GM19438 (cell line): Measurements from ENCODE around the gene PDHA1.

Experiments
- ATAC-seq: cut with Tn5 transposase; IDR thresholded peaks from one replicate; pipeline ENCODE4 v1.9.1; 2021; ENCODE audit warnings: low read depth; ENCODE audit not compliant: unreplicated experiment

Gene PDHA1

GRCh38 chrX:19343535-19344408 lies at the start of gene PDHA1:
Gene PDHA1, plus strand, starts transcription at chrX:19343927. Its CDS starts 111 bp downstream, at chrX:19344038.
- ATAC-seq = peak; percentile 97

- ATAC-seq = no peak
Observed at GRCh38 chrX:19303256-19303880, 40.4 kb upstream of the PDHA1 start.

DNA sequence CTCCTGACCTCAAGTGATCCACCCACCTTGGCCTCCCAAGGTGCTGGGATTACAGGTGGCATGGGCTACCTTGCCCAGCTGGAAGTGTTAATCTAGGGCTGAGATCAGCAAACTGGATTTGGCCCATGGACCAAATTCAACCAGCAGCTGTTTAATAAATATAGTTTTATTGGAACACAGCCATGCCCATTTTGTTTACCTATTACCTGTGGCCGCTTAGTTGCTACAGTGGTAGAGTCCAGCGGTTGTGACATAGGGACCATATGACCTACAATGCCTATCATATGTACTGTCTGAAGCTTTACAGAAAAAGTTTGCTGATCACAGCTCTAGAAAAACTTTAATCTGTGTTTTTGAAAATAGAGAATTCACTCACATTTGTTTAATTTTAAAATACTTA lies 17.2 kb upstream of the PDHA1 start:
- ATAC-seq = no peak

- no peak for ATAC-seq
Observed at GRCh38 chrX:19331831-19332230, 11.9 kb upstream of the PDHA1 start.

DNA sequence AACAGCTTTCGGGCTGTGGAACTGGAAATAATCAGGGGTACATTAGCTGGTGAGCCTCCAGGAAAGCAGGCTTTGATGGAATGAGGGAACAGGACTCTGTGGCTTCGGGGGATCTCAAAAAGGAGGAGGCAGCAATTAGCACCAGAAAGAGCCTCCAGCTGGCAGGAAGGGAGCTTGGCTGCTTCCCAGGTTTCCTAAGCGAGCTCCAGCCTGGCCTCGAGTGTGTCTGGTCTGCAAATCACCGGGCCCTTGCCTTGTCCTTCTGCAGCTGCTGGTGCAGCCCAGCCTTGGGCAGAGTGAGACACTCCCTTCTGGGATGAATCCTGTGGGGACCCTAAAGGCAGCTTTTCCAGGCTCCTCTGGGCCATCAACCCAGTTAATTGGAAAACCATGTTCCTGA lies 10.7 kb upstream of the PDHA1 start:
- ATAC-seq = no peak

- ATAC-seq = no peak
Observed at GRCh38 chrX:19334945-19335626, 8.6 kb upstream of the PDHA1 start.

DNA sequence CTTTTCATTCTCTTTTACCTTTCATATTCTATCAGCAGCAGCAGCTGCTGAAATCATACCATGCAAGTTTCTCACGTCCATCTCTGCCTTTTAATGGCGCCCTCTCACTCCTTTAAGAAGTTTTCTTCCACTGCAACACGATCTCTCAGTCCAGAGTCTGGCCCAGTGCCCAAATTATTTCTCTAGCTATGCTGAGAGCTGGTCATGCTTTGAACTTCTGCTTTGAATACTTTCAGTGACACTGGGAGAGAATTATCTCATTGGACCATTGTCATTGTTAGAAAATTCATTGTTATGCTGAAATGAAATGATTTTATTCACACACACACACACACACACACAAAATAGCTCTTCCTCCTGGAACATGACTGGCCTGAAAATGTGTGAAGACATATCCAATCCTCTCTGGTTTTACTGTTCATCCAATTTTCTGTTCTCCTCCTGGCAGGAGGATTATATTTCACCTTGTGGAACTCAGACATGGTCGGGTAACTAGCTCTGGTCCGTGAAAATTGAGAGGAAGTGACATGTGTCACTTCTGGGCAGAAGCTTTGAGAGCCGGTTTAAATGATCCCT lies 1.3 kb upstream of the PDHA1 start:
- no peak for ATAC-seq

DNA sequence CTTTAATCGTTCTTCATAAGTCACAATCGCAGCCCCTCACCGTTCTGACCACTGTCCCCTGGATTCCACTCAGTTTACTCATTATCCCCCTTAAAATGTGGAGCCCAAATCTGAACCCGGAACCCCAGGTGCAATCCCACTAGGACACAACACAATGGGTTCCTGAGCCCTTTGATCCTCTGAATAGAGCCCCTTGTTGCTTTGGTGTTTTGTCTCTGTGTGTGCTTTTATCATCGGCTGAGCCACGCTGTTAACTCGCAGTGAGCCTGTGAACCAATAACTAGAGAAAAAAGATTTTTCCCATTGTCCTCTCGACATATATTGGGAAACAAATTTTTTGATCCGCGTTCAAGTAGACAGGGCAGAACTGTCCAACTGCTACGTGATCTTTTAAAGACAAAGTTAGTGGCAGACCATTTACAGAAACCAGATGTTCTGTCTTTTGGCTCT lies 617 bp upstream of the PDHA1 start:
- ATAC-seq = no peak

GRCh38 chrX:19344661-19345060 lies 934 bp downstream of the PDHA1 start:
- ATAC-seq = no peak

DNA sequence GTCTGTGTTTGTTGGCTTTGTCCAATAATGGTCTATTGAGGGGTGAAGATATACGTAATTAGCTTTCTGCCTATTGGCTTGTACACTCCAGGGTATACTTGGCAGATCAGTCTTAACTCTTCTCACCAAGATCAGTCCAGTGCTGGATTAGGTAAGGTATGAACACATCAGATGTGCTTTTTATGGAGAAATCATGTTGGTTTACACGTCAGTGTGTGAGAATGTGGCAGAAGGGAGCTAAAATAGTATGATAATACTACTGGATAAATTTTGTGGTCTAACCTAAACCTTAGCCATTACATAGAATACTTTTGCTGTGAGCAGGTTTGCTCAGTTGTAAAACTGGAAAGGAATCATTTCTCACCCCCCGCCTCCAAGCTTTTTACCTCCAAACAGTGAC lies 4.2 kb downstream of the PDHA1 start:
- no peak for ATAC-seq

DNA sequence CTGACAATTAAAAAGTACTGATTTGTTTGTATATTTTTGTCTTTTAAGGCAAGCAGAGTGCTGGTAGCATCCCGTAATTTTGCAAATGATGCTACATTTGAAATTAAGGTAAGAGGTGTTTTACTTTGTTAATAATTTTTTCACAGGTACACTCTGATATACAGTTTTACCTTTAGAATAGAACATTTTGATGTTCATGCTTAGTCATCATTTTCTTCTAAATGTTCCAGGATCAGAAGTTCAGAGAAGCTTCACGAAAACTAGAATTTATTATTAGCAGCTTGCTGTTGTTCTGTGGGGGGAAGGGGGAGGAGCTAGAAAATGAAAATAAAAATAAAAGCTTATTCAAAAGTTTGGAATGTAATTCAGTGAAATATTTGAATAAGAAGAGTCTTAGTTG lies 5.5 kb downstream of the PDHA1 start:
- ATAC-seq = no peak

- ATAC-seq = peak; percentile 87
Observed at GRCh38 chrX:19350941-19351384, 7.2 kb downstream of the PDHA1 start.

GRCh38 chrX:19354625-19355024 lies 10.9 kb downstream of the PDHA1 start:
- no peak for ATAC-seq

DNA sequence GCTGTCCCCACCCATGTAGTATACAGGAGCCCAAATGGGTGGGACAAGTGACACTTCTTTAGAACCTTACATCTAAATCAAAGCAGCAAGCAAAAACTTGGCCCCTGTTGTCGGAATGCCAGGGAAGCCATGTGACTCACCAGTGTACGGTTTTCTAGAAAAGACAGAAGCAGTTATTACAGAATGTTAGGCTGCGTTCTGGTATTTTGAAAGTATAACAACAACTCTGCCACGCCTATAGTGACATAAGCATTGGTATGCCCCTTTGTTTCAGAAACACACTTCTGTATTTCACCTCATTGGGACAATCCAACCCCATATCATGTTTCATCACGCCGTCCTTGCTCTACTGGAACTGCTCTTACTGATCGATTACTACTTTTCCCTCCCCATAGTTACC lies 14.8 kb downstream of the PDHA1 start:
- no peak for ATAC-seq

- no peak for ATAC-seq
Observed at GRCh38 chrX:19360903-19361302, 17.2 kb downstream of the PDHA1 start.

DNA sequence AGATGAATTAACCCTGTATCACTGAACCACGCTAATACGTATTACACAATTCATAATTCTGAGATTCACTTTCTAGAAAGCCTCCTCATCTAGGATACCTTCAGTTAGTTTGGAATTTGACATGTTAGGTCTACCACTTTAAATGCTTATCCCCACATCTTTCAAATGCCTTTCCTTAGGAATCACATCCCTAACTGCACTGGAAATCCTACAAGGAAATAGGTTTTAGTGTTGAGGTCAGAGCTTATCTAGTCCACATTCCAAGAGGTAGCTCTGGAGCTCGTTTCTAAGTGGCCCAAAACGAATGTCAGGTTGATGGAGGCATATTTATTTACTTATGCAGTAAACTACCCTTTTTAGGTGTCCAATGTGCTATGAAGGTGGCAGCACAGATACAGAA lies 18.0 kb downstream of the PDHA1 start:
- no peak for ATAC-seq

DNA sequence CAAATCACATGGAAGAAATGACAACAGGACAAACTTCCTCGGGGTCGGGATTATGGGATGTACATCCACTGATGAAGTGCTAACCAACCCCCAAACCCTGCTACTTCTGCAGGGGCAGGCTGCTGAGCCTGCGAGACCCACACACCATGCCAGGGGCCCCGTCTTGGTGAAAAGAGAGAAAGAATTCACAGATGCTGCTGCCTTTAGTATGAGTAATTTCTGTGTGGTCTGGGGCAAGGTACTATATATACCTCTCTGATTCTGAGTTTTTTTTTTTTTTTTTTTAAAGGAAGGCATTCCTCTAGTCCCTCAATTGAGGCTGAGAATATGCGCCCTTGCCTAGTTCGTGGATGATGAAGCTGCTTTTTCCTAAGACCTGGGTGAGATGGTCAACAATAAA lies 24.8 kb downstream of the PDHA1 start:
- no peak for ATAC-seq

- ATAC-seq = no peak
Observed at GRCh38 chrX:19370061-19370460, 26.3 kb downstream of the PDHA1 start.

- peak; percentile 79 for ATAC-seq
Observed at GRCh38 chrX:19372170-19372546, 28.4 kb downstream of the PDHA1 start.

DNA sequence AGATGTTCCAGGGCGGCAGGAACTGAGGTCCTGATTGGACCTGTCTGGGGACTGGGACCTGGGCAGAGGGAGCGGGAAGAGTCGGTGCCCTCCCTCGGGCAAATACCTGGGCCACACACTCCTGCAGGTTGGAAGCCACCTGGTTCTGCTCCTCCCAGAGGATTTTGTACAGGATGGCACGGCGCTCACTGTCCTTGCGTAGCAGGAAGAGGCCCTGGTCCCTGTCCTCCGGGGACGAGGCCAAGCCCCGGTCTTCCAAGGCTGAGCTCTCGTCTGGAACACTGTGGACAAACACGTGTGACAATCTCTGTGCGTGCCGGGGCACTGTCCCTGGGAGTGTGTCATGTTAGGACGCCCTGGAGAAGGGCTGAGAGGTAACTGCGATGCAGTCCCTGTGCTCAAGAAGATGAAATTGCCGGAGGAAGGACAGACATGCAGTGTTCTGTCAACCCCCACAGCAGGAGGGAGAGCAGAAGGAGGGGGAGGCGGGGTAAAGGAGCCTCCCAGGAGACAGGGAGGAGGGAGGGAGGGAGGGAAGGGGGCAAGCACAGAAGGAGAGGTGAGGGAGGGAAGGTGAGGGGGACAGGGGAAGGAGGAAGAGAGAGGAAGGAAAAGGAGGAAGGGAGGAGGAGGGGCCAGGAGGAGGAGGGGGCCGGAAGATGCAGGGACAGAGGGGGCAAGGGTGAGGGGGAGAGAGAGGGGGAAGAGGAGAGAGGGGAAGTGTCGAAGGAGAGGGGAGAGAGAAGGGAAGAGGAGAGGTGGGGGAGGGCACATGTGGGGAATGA lies 29.0 kb downstream of the PDHA1 start:
- ATAC-seq = peak; percentile 38
